H1 (cell line): ENCODE results near the gene DLST. TPM values are rescaled to one million over a fixed set of nuclear protein-coding genes. Genes with fewer than 3 reads are reported as not detected.

Experiments
- CTCF ChIA-PET: fragments of 300-600 bp; sonication (Branson Sonifier 250); formaldehyde crosslinking; loops from one replicate; lab custom pipeline; 2021; ENCODE audit not compliant: partially characterized antibody; lab: Charles Lee
- POLR2A ChIA-PET: fragments of 300-600 bp; sonication (Branson Sonifier 250); formaldehyde crosslinking; loops from one replicate; lab custom pipeline; 2021; ENCODE audit warnings: inconsistent platforms; ENCODE audit not compliant: partially characterized antibody; lab: Charles Lee
- DNase-seq, 2 experiments: peaks; one replicate each; pipeline versions ENCODE4 v3.0.0 to v3.0.0-alpha.2; 2010 to 2022; ENCODE audit warnings: low spot score in 2 of 2, low read depth in 1 of 2, mixed read lengths in 1 of 2
- FAIRE-seq: peaks from 2 replicates; lab custom pipeline; 2011; peaks lifted over from hg19 to GRCh38; lab: Jason Lieb, UNC
- H2AFZ ChIP-seq: 2 replicates; pipeline ENCODE4 v1.8.1; 2012; ENCODE audit warnings: low read length, inconsistent platforms
- H2AK5ac ChIP-seq: 2 replicates; pipeline ENCODE4 v1.6.1; 2013; ENCODE audit warnings: low read depth, low read length
- H2BK120ac ChIP-seq: replicated peaks from 2 replicates; pipeline ENCODE3; 2013; ENCODE audit warnings: low read depth, low read length, inconsistent platforms
- H2BK12ac ChIP-seq: 2 replicates; pipeline ENCODE4 v1.6.1; 2013; ENCODE audit warnings: low read depth, low read length
- H2BK15ac ChIP-seq: 2 replicates; pipeline ENCODE4 v1.6.1; 2013; ENCODE audit warnings: low read length
- H2BK20ac ChIP-seq: 2 replicates; pipeline ENCODE4 v1.6.1; 2013; ENCODE audit warnings: low read length
- H2BK5ac ChIP-seq: 2 replicates; pipeline ENCODE4 v1.6.1; 2013; ENCODE audit warnings: low read depth, low read length
- H3K14ac ChIP-seq: 2 replicates; pipeline ENCODE4 v1.6.1; 2013; ENCODE audit warnings: inconsistent platforms; ENCODE audit not compliant: insufficient read length
- H3K18ac ChIP-seq: 2 replicates; pipeline ENCODE4 v1.6.1; 2013; ENCODE audit warnings: low read length; ENCODE audit errors: extremely low read depth
- H3K23ac ChIP-seq: 2 replicates; pipeline ENCODE4 v1.6.1; 2013; ENCODE audit warnings: inconsistent platforms; ENCODE audit not compliant: insufficient read length
- H3K23me2 ChIP-seq: 2 replicates; pipeline ENCODE4 v1.6.1; 2013; ENCODE audit warnings: low read depth, low read length
- H3K27ac ChIP-seq: 2 replicates; pipeline ENCODE4 v1.6.1; 2011; ENCODE audit warnings: low read depth, low read length, inconsistent platforms
- H3K27me3 ChIP-seq, 4 experiments: replicated peaks in 1 of 4; 1 replicate in 1 of 4; 2 replicates in 3 of 4; pipeline versions ENCODE4 v1.6.1 to v1.8.1; 2011 to 2013; ENCODE audit warnings: low read length in 3 of 4, mild to moderate bottlenecking in 3 of 4, inconsistent platforms in 2 of 4, mixed read lengths in 2 of 4, moderate library complexity in 1 of 4; ENCODE audit not compliant: control insufficient read depth in 3 of 4, insufficient read depth in 3 of 4; ENCODE audit errors: extremely low read depth in 1 of 4
- H3K36me3 ChIP-seq, 4 experiments: 2 replicates each; pipeline versions ENCODE4 v1.6.1 to v1.8.1; 2011 to 2013; ENCODE audit warnings: mild to moderate bottlenecking in 4 of 4, low read length in 3 of 4, moderate library complexity in 2 of 4, control low read depth in 1 of 4, inconsistent platforms in 1 of 4; ENCODE audit not compliant: insufficient read depth in 4 of 4, control insufficient read depth in 2 of 4
- H3K4ac ChIP-seq: replicated peaks from 2 replicates; pipeline ENCODE3; 2013; ENCODE audit warnings: low read length, low read depth, mixed read lengths, inconsistent platforms; ENCODE audit not compliant: insufficient read length
- H3K4me1 ChIP-seq, 4 experiments: replicated peaks in 1 of 4; 1 replicate in 1 of 4; 2 replicates in 3 of 4; pipeline versions ENCODE4 v1.6.1 to v1.8.1; 2011 to 2013; ENCODE audit warnings: low read length in 3 of 4, inconsistent platforms in 2 of 4, mixed read lengths in 1 of 4; ENCODE audit not compliant: insufficient read depth in 4 of 4, control insufficient read depth in 3 of 4
- H3K4me2 ChIP-seq, 2 experiments: 2 replicates each; pipeline versions ENCODE4 v1.6.1 to v1.8.1; 2011 to 2013; ENCODE audit warnings: low read depth in 2 of 2, low read length in 2 of 2, control low read depth in 1 of 2, inconsistent platforms in 1 of 2, mild to moderate bottlenecking in 1 of 2; ENCODE audit not compliant: insufficient read depth in 1 of 2
- H3K4me3 ChIP-seq, 4 experiments: fragments of 200-600, 300-600 bp in 1 of 4; sonication (generic), shearing (Covaris generic), sonication (Bioruptor Twin) in 1 of 4; 2 replicates each; pipeline versions ENCODE4 v1.5.1 to v1.8.1; 2011 to 2016; ENCODE audit warnings: low read length in 4 of 4, low read depth in 3 of 4, control low read depth in 2 of 4, inconsistent platforms in 2 of 4, mild to moderate bottlenecking in 2 of 4, mixed read lengths in 1 of 4, moderate library complexity in 1 of 4; ENCODE audit not compliant: insufficient read depth in 2 of 4; ENCODE audit errors: extremely low read depth in 1 of 4
- H3K56ac ChIP-seq: replicated peaks from 2 replicates; pipeline ENCODE3; 2013; ENCODE audit warnings: low read depth, mild to moderate bottlenecking, mixed read lengths, low read length, inconsistent platforms; ENCODE audit not compliant: insufficient read length
- H3K79me1 ChIP-seq: 2 replicates; pipeline ENCODE4 v1.6.1; 2013; ENCODE audit warnings: low read depth, low read length, control low read depth
- H3K79me2 ChIP-seq, 2 experiments: 2 replicates each; pipeline versions ENCODE4 v1.6.1 to v1.8.1; 2012 to 2013; ENCODE audit warnings: low read length in 2 of 2, mild to moderate bottlenecking in 2 of 2, inconsistent platforms in 1 of 2; ENCODE audit not compliant: insufficient read depth in 2 of 2, control insufficient read depth in 1 of 2
- H3K9ac ChIP-seq, 4 experiments: replicated peaks in 1 of 4; 1 replicate in 1 of 4; 2 replicates in 3 of 4; pipeline versions ENCODE4 v1.6.1 to v1.8.1; 2011 to 2013; ENCODE audit warnings: low read depth in 3 of 4, low read length in 3 of 4, control low read depth in 2 of 4, mild to moderate bottlenecking in 2 of 4, moderate library complexity in 2 of 4, inconsistent platforms in 1 of 4; ENCODE audit errors: extremely low read depth in 1 of 4
- H3K9me3 ChIP-seq, 2 experiments: 2 replicates each; pipeline versions ENCODE4 v1.6.1 to v1.8.1; 2012 to 2013; ENCODE audit warnings: mild to moderate bottlenecking in 2 of 2, moderate library complexity in 2 of 2, control low read depth in 1 of 2, inconsistent platforms in 1 of 2, low read depth in 1 of 2, low read length in 1 of 2, mixed read lengths in 1 of 2; ENCODE audit not compliant: insufficient read depth in 2 of 2
- H4K20me1 ChIP-seq, 2 experiments: replicated peaks in 1 of 2; 2 replicates each; pipeline versions ENCODE3 to v1.8.1; 2011 to 2013; ENCODE audit warnings: inconsistent platforms in 2 of 2, low read length in 2 of 2, mild to moderate bottlenecking in 1 of 2; ENCODE audit not compliant: insufficient read depth in 2 of 2, control insufficient read depth in 1 of 2
- H4K5ac ChIP-seq: 2 replicates; pipeline ENCODE4 v1.6.1; 2013; ENCODE audit warnings: low read length, low read depth, mixed read lengths, inconsistent platforms; ENCODE audit not compliant: insufficient read length
- H4K8ac ChIP-seq: 2 replicates; pipeline ENCODE4 v1.8.0; 2013; ENCODE audit warnings: mild to moderate bottlenecking, moderate library complexity, low read length, inconsistent platforms; ENCODE audit not compliant: insufficient read depth; ENCODE audit errors: extremely low read depth
- H4K91ac ChIP-seq: replicated peaks from 2 replicates; pipeline ENCODE3; 2013; ENCODE audit warnings: low read length, mixed read lengths, inconsistent platforms; ENCODE audit not compliant: insufficient read length
- ASH2L ChIP-seq: fragments of 200-600, 300-600 bp; sonication (generic); IDR thresholded peaks from one replicate; pipeline ENCODE4 v1.7.1; 2017; ENCODE audit warnings: low read length
- BRCA1 ChIP-seq: IDR thresholded peaks from 2 replicates; pipeline ENCODE4 v1.6.1; 2012; ENCODE audit warnings: low read depth, low read length, improper control_type of control experiment
- CBX8 ChIP-seq: fragments of 300-800, 300-1000 bp; sonication (generic); IDR thresholded peaks from 2 replicates; pipeline ENCODE4 v1.7.1; 2016; ENCODE audit warnings: low read depth, low read length, borderline replicate concordance
- CHD1 ChIP-seq: IDR thresholded peaks from 2 replicates; pipeline ENCODE4 v1.6.1; 2012; ENCODE audit warnings: low read depth, low read length, improper control_type of control experiment
- FOSL1 ChIP-seq: IDR thresholded peaks from 2 replicates; pipeline ENCODE4 v1.6.1; 2011; ENCODE audit warnings: mild to moderate bottlenecking, low read depth, low read length, moderate library complexity; ENCODE audit not compliant: insufficient read depth
- GABPA ChIP-seq: IDR thresholded peaks from 2 replicates; pipeline ENCODE4 v1.6.1; 2011; ENCODE audit warnings: mild to moderate bottlenecking, low read length, moderate library complexity, borderline replicate concordance; ENCODE audit not compliant: insufficient read depth
- PHF8 ChIP-seq: fragments of 200-600 bp; sonication (generic); conservative IDR thresholded peaks from 2 replicates; pipeline ENCODE4 v1.7.1; 2012; ENCODE audit warnings: low read depth, mild to moderate bottlenecking, inconsistent platforms, low read length, moderate library complexity
- POLR2AphosphoS5 ChIP-seq: IDR thresholded peaks from 2 replicates; pipeline ENCODE4 v1.6.1; 2011; ENCODE audit warnings: low read depth, low read length
- RAD21 ChIP-seq, 2 experiments: IDR thresholded peaks in 1 of 2; conservative IDR thresholded peaks in 1 of 2; 2 replicates each; pipeline ENCODE4 v1.6.1; 2011; ENCODE audit warnings: low read depth in 2 of 2, low read length in 2 of 2, improper control_type of control experiment in 1 of 2, inconsistent platforms in 1 of 2, mild to moderate bottlenecking in 1 of 2, moderate library complexity in 1 of 2
- SIRT6 ChIP-seq: IDR thresholded peaks from one replicate; pipeline ENCODE4 v1.7.1; 2012; ENCODE audit warnings: low read length, inconsistent platforms
- TAF1 ChIP-seq: IDR thresholded peaks from 2 replicates; pipeline ENCODE4 v1.6.1; 2011; ENCODE audit warnings: mild to moderate bottlenecking, low read depth, low read length
- WGBS, 2 experiments: shearing (Covaris generic) in 1 of 2; methylation state at CpG; one replicate each; pipeline versions ENCODE4 v1.1.6 to v1.1.7; 2013 to 2015; ENCODE audit warnings: low lambda C conversion rate in 2 of 2, mixed read lengths in 2 of 2, inconsistent platforms in 1 of 2, low coverage in 1 of 2, missing lambda C conversion rate in 1 of 2; ENCODE audit not compliant: insufficient replicate concordance in 2 of 2, insufficient coverage in 1 of 2, insufficient read length in 1 of 2; ENCODE audit errors: extremely low coverage in 1 of 2, missing lambda C conversion rate in 1 of 2; 5-methylcytosine and 5-hydroxymethylcytosine counted together
- polyA plus RNA-seq, 7 experiments: library from polyadenylated mRNA; depleted of rRNA in 3 of 7; stranded (reverse) in 5 of 7; unstranded in 2 of 7; fragments of >200 nt in 5 of 7; fragments of 200-250 nt in 2 of 7; gene quantifications; 1 replicate in 5 of 7; 2 replicates in 1 of 7; 4 replicates in 1 of 7; pipeline versions ENCODE4 v1.2.1 to v1.2.3, GENCODE V29; 2011 to 2013; ENCODE audit warnings: missing spikeins in 2 of 7, mixed read lengths in 2 of 7
- total RNA-seq: library from RNA; stranded (reverse); fragmentation: NEBNext Ultra II Directional; extraction: Animal tissue kit (Norgen Biotek cat#: 25700); gene quantifications from 2 replicates; pipeline ENCODE4 v1.2.1, GENCODE V29; 2021

Gene DLST
- total and polyA plus RNA-seq, 2 of the 8 experiments (the other 6 are each of a cell fraction or from before 2014, with no cell fraction given): 96.5 to 117 TPM

DNA sequence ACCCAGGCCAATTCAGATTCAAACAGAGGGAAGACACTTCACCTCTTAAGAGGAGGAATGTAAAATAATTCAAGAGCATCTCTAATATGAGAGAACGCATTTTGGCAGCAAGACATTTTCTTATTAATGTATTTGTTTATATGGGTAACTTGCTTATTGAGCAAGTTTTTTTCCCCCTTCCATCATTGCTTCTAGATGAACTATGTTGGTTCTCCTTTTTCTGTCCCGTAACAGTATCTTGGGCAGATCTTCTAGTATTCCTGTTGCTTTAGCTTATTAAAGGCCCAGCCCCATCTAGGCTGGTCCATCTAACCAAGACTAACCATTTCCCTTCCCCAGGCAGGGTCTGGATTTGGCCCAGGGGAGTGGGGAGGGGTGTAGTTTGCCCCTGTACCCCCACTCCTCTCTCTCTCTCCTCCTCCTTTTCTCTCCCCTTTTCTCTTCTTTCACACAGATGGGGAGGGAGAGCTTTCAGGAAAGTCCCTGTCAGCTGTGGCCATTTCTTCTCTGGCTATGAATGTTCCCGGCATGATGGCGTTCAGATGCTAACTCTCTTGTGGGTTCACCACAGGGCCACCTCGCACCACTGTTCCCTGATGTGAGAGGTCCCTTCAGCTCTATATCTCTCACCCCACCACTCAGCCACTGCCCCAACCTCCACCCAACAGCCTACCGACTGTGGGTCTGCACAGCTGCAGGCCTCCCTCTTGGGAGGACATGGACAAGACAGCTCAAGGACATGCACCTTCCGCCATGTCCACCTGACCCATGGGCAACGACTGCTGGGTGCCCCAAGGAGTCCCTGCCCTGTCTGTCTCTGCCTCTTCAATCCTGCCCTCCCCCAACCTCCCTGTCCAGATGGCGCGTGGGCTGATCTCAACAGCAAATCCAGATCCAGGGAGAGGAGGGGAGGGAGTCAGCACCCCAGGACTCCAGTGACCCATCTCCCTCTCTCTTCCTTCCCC lies 57.1 kb downstream of the DLST start:
- Histone ChIP-seq H2BK12ac (no peak overlapping the region), H3K14ac (no peak overlapping the region), H2AFZ (no peak overlapping the region), H3K27me3 (no peaks in the 10 kb centered on the region), H3K36me3 (no peaks in the 10 kb centered on the region), H2BK15ac (no peak overlapping the region), H3K4me3 (no peak overlapping the region), H2BK5ac (no peak overlapping the region), H3K79me2 (no peaks in the 10 kb centered on the region), H2BK120ac (no peak overlapping the region), H3K79me1 (no peaks in the 10 kb centered on the region), H3K9ac (no peak overlapping the region), H3K27ac (no peak overlapping the region), H3K4me1 (peaks cover 0 to 5% (median 0%) of the 10 kb centered on the region in 4 experiments; a peak in 1 of 7 replicates), H2AK5ac (no peak overlapping the region), H3K18ac (no peak overlapping the region), H3K4me2 (no peak overlapping the region), H4K8ac (no peak overlapping the region), H3K9me3 (no peaks in the 10 kb centered on the region), H4K20me1 (no peaks in the 10 kb centered on the region), H4K91ac (no peak overlapping the region), H3K23ac (no peak overlapping the region), H3K4ac (no peak overlapping the region), H3K23me2 (no peaks in the 10 kb centered on the region), H4K5ac (no peak overlapping the region), H3K56ac (no peak overlapping the region), H2BK20ac (no peak overlapping the region)
- 90% methylated on average over 10 of the region's 10 CpGs; no CpG with 5 or more reads in 1 of the 2 experiments for WGBS, 2 experiments
- no peak for TF ChIP-seq TAF1
- TF ChIP-seq ASH2L: no peak
- TF ChIP-seq RAD21 (IDR thresholded peaks at IDR 0.05 in 1 of 2, conservative IDR thresholded peaks at IDR 0.05 in 1 of 2; ENCODE audit: low read depth in 2 of 2, low read length in 2 of 2): no peak
- TF ChIP-seq CHD1: no peak
- TF ChIP-seq FOSL1: no peak
- TF ChIP-seq PHF8: no peak
- no peak for TF ChIP-seq GABPA
- no peak for TF ChIP-seq BRCA1
- TF ChIP-seq POLR2AphosphoS5: no peak
- no peak for TF ChIP-seq CBX8
- TF ChIP-seq SIRT6: no peak
- no peak for FAIRE-seq
- DNase-seq: no peak
- POLR2A ChIA-PET: interaction anchor here (0.6 to 2.0 kb wide), 5 partner anchors 10 to 113 kb away, joined by 3 to 8 read pairs (median 4); partner anchors contain the start of gene RPS6KL1
- CTCF ChIA-PET: interaction anchor here (0.6 to 11.9 kb wide), 12 partner anchors 8 to 176 kb away, joined by 3 to 146 read pairs (median 4); no protein-coding TSS in a partner anchor
